Ishikawa (cell line): ENCODE results near the gene CEP128.

ENCODE experiments used
- CEBPB ChIP-seq: IDR thresholded peaks from 2 replicates; pipeline ENCODE4 v1.6.1; 2012
- EP300 ChIP-seq: IDR thresholded peaks from 2 replicates; pipeline ENCODE4 v1.6.1; 2012; ENCODE audit warnings: borderline replicate concordance
- FOXM1 ChIP-seq: IDR thresholded peaks from 2 replicates; pipeline ENCODE4 v1.6.1; 2012; ENCODE audit warnings: low read depth, borderline replicate concordance
- NFIC ChIP-seq: IDR thresholded peaks from 2 replicates; pipeline ENCODE4 v1.6.1; 2012
- RAD21 ChIP-seq: IDR thresholded peaks from 2 replicates; pipeline ENCODE4 v1.6.1; 2012; ENCODE audit warnings: low read depth
- YY1 ChIP-seq: IDR thresholded peaks from 2 replicates; pipeline ENCODE4 v1.6.1; 2012; ENCODE audit warnings: low read depth
- TF ChIP-seq, protein P1 (sequence below): IDR thresholded peaks from 2 replicates; pipeline ENCODE4 v1.6.1; 2012; ENCODE audit warnings: low read depth, mild to moderate bottlenecking
- TF ChIP-seq, protein P2 (sequence below): IDR thresholded peaks from 2 replicates; pipeline ENCODE4 v1.6.1; 2012

DNA sequence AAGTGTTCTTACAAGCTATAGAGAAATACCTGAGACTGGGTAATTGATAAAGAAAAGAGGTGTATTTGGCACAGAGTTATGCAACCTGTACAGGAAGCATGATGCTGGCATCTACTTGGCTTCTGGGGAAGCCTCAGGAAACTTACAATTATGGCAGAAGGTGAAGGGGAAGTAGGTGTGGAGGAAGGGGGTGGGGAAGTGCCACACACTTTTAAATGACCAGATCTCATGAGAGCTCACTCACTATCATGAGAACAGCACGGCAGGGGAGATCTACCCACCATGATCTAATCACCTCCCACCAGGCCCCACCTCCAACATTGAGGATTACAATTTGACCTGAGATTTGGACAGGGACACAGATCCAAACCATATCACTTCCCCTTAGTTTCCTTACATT, 46.7 kb upstream of the CEP128 start:
- TF ChIP-seq FOXM1: no peak
- no peak for TF ChIP-seq EP300
- no peak for TF ChIP-seq CEBPB
- TF ChIP-seq, protein P1, sequence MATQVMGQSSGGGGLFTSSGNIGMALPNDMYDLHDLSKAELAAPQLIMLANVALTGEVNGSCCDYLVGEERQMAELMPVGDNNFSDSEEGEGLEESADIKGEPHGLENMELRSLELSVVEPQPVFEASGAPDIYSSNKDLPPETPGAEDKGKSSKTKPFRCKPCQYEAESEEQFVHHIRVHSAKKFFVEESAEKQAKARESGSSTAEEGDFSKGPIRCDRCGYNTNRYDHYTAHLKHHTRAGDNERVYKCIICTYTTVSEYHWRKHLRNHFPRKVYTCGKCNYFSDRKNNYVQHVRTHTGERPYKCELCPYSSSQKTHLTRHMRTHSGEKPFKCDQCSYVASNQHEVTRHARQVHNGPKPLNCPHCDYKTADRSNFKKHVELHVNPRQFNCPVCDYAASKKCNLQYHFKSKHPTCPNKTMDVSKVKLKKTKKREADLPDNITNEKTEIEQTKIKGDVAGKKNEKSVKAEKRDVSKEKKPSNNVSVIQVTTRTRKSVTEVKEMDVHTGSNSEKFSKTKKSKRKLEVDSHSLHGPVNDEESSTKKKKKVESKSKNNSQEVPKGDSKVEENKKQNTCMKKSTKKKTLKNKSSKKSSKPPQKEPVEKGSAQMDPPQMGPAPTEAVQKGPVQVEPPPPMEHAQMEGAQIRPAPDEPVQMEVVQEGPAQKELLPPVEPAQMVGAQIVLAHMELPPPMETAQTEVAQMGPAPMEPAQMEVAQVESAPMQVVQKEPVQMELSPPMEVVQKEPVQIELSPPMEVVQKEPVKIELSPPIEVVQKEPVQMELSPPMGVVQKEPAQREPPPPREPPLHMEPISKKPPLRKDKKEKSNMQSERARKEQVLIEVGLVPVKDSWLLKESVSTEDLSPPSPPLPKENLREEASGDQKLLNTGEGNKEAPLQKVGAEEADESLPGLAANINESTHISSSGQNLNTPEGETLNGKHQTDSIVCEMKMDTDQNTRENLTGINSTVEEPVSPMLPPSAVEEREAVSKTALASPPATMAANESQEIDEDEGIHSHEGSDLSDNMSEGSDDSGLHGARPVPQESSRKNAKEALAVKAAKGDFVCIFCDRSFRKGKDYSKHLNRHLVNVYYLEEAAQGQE: no peak
- TF ChIP-seq NFIC: no peak
- no peak for TF ChIP-seq YY1
- TF ChIP-seq, protein P2, sequence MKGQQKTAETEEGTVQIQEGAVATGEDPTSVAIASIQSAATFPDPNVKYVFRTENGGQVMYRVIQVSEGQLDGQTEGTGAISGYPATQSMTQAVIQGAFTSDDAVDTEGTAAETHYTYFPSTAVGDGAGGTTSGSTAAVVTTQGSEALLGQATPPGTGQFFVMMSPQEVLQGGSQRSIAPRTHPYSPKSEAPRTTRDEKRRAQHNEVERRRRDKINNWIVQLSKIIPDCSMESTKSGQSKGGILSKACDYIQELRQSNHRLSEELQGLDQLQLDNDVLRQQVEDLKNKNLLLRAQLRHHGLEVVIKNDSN: no peak
- no peak for TF ChIP-seq RAD21
